H9 (cell line): ENCODE data around the gene SLC17A9. TPM values are rescaled to one million over a fixed set of nuclear protein-coding genes. Genes with fewer than 3 reads are reported as not detected.

Source experiments
- DNase-seq: peaks from one replicate; pipeline ENCODE4 v3.0.0-alpha.2; 2017
- H2AFZ ChIP-seq: one replicate; pipeline ENCODE4 v1.6.1; 2013; ENCODE audit warnings: mild to moderate bottlenecking, low read length, control low read depth, moderate library complexity
- H2AK5ac ChIP-seq: 2 replicates; pipeline ENCODE4 v1.6.1; 2013; ENCODE audit warnings: low read length, control low read depth, mixed read lengths; ENCODE audit not compliant: insufficient read length
- H2BK120ac ChIP-seq: one replicate; pipeline ENCODE4 v1.6.1; 2013; ENCODE audit warnings: low read depth, mild to moderate bottlenecking, low read length, control low read depth, inconsistent platforms; ENCODE audit not compliant: poor library complexity, severe bottlenecking
- H2BK12ac ChIP-seq: 2 replicates; pipeline ENCODE4 v1.6.1; 2013; ENCODE audit warnings: low read length, control low read depth, mixed read lengths, low read depth; ENCODE audit not compliant: insufficient read length
- H2BK15ac ChIP-seq: 2 replicates; pipeline ENCODE4 v1.6.1; 2013; ENCODE audit warnings: low read depth, low read length, control low read depth
- H2BK20ac ChIP-seq: one replicate; pipeline ENCODE4 v1.6.1; 2013; ENCODE audit warnings: low read depth, mild to moderate bottlenecking, low read length, control low read depth, inconsistent platforms; ENCODE audit not compliant: poor library complexity, severe bottlenecking
- H2BK5ac ChIP-seq: 2 replicates; pipeline ENCODE4 v1.6.1; 2013; ENCODE audit warnings: low read length, control low read depth, mixed read lengths; ENCODE audit not compliant: insufficient read length
- H3K14ac ChIP-seq: 2 replicates; pipeline ENCODE4 v1.6.1; 2013; ENCODE audit warnings: low read length, control low read depth; ENCODE audit not compliant: insufficient read depth
- H3K18ac ChIP-seq: 2 replicates; pipeline ENCODE4 v1.6.1; 2013; ENCODE audit warnings: low read depth, mild to moderate bottlenecking, mixed read lengths, low read length, control low read depth; ENCODE audit not compliant: insufficient read length
- H3K23ac ChIP-seq: 2 replicates; pipeline ENCODE4 v1.6.1; 2013; ENCODE audit warnings: low read length, control low read depth, mixed read lengths, low read depth; ENCODE audit not compliant: insufficient read length
- H3K23me2 ChIP-seq: 2 replicates; pipeline ENCODE4 v1.6.1; 2013; ENCODE audit warnings: low read depth, mild to moderate bottlenecking, mixed read lengths, low read length, control low read depth; ENCODE audit not compliant: insufficient read length, poor library complexity, severe bottlenecking
- H3K27ac ChIP-seq: 2 replicates; pipeline ENCODE4 v1.5.1; 2013; ENCODE audit warnings: low read length, control low read depth, mixed read lengths, low read depth; ENCODE audit not compliant: insufficient read length
- H3K27me3 ChIP-seq: 2 replicates; pipeline ENCODE4 v1.6.1; 2013; ENCODE audit warnings: low read length, control low read depth, inconsistent platforms; ENCODE audit not compliant: insufficient read depth
- H3K4ac ChIP-seq: 2 replicates; pipeline ENCODE4 v1.6.1; 2013; ENCODE audit warnings: low read depth, mild to moderate bottlenecking, control low read depth, inconsistent platforms, low read length, moderate library complexity
- H3K4me1 ChIP-seq: 2 replicates; pipeline ENCODE4 v1.6.1; 2013; ENCODE audit warnings: low read length, control low read depth, inconsistent platforms; ENCODE audit not compliant: insufficient read depth
- H3K4me2 ChIP-seq: 2 replicates; pipeline ENCODE4 v1.6.1; 2013; ENCODE audit warnings: low read length, control low read depth, mixed read lengths; ENCODE audit not compliant: insufficient read length, insufficient read depth
- H3K56ac ChIP-seq: 2 replicates; pipeline ENCODE4 v1.6.1; 2013; ENCODE audit warnings: low read depth, mild to moderate bottlenecking, mixed read lengths, low read length, control low read depth; ENCODE audit not compliant: insufficient read length
- H3K79me1 ChIP-seq: 2 replicates; pipeline ENCODE4 v1.6.1; 2013; ENCODE audit warnings: low read depth, mild to moderate bottlenecking, moderate library complexity, low read length, control low read depth, inconsistent platforms; ENCODE audit not compliant: insufficient read depth, poor library complexity, severe bottlenecking
- H3K79me2 ChIP-seq: 2 replicates; pipeline ENCODE4 v1.6.1; 2013; ENCODE audit warnings: low read length, control low read depth, inconsistent platforms; ENCODE audit not compliant: insufficient read depth
- H3K9ac ChIP-seq: 2 replicates; pipeline ENCODE4 v1.6.1; 2013; ENCODE audit warnings: low read length, control low read depth, mixed read lengths; ENCODE audit not compliant: insufficient read length; ENCODE audit errors: extremely low read depth
- H3K9me3 ChIP-seq: one replicate; pipeline ENCODE4 v1.6.1; 2013; ENCODE audit warnings: low read depth, low read length, inconsistent platforms; ENCODE audit not compliant: control insufficient read depth
- H3T11ph ChIP-seq: one replicate; pipeline ENCODE4 v1.6.1; 2013; ENCODE audit warnings: mild to moderate bottlenecking, low read length, control low read depth, inconsistent platforms
- H4K20me1 ChIP-seq: one replicate; pipeline ENCODE4 v1.6.1; 2013; ENCODE audit not compliant: control insufficient read depth, insufficient read length, insufficient read depth
- H4K5ac ChIP-seq: 2 replicates; pipeline ENCODE4 v1.6.1; 2013; ENCODE audit warnings: low read depth, mild to moderate bottlenecking, mixed read lengths, low read length, control low read depth; ENCODE audit not compliant: insufficient read length
- H4K8ac ChIP-seq: replicated peaks from 2 replicates; pipeline ENCODE4 v1.6.1; 2013; ENCODE audit warnings: low read length, control low read depth, mixed read lengths, low read depth; ENCODE audit not compliant: insufficient read length
- H4K91ac ChIP-seq: 2 replicates; pipeline ENCODE4 v1.6.1; 2013; ENCODE audit warnings: low read depth, mild to moderate bottlenecking, moderate library complexity, mixed read lengths, low read length, control low read depth; ENCODE audit not compliant: insufficient read length
- H3K27ac Mint-ChIP-seq, 3 experiments: 2 replicates in 2 of 3; 3 replicates in 1 of 3; pipeline ENCODE4 v1.8.0; 2020 to 2021; ENCODE audit warnings: mixed read lengths in 3 of 3, mild to moderate bottlenecking in 1 of 3, moderate library complexity in 1 of 3
- H3K27me3 Mint-ChIP-seq: 2 replicates; pipeline ENCODE4 v1.8.0; 2021; ENCODE audit warnings: low read depth, mild to moderate bottlenecking, moderate library complexity, mixed read lengths
- H3K36me3 Mint-ChIP-seq, 3 experiments: 2 replicates in 2 of 3; 3 replicates in 1 of 3; pipeline ENCODE4 v1.8.0; 2020 to 2021; ENCODE audit warnings: low read depth in 3 of 3, mixed read lengths in 3 of 3; ENCODE audit not compliant: insufficient read depth in 1 of 3
- H3K4me1 Mint-ChIP-seq, 2 experiments: 2 replicates each; pipeline ENCODE4 v1.8.0; 2020; ENCODE audit warnings: mixed read lengths in 2 of 2
- H3K4me3 Mint-ChIP-seq, 2 experiments: 2 replicates in 1 of 2; 3 replicates in 1 of 2; pipeline ENCODE4 v1.8.0; 2020 to 2021; ENCODE audit warnings: mild to moderate bottlenecking in 2 of 2, mixed read lengths in 2 of 2, moderate library complexity in 1 of 2
- H3K9me3 Mint-ChIP-seq, 2 experiments: 2 replicates in 1 of 2; 3 replicates in 1 of 2; pipeline ENCODE4 v1.8.0; 2020; ENCODE audit warnings: mild to moderate bottlenecking in 2 of 2, mixed read lengths in 2 of 2, moderate library complexity in 1 of 2
- WGBS: extraction: QIAGEN DNeasy Blood & Tissue Kit; methylation state at CpG from one replicate; pipeline ENCODE4 v1.1.7; 2013; ENCODE audit warnings: missing lambda C conversion rate, low lambda C conversion rate, mixed read lengths; ENCODE audit not compliant: insufficient read length; ENCODE audit errors: extremely low coverage; 5-methylcytosine and 5-hydroxymethylcytosine counted together
- total RNA-seq: library from RNA; stranded (reverse); gene quantifications from 2 replicates; pipeline ENCODE4 v1.2.1, GENCODE V29; 2021
- TF ChIP-seq, protein P1 (sequence below): fragments of 200-600 bp; sonication (generic); conservative IDR thresholded peaks from 3 replicates; pipeline ENCODE4 v1.8.0; 2021; ENCODE audit warnings: antibody characterized with exemption, mild to moderate bottlenecking

Gene SLC17A9
- total RNA-seq, 1 experiment from 2014 or later: 20.9 TPM

DNA sequence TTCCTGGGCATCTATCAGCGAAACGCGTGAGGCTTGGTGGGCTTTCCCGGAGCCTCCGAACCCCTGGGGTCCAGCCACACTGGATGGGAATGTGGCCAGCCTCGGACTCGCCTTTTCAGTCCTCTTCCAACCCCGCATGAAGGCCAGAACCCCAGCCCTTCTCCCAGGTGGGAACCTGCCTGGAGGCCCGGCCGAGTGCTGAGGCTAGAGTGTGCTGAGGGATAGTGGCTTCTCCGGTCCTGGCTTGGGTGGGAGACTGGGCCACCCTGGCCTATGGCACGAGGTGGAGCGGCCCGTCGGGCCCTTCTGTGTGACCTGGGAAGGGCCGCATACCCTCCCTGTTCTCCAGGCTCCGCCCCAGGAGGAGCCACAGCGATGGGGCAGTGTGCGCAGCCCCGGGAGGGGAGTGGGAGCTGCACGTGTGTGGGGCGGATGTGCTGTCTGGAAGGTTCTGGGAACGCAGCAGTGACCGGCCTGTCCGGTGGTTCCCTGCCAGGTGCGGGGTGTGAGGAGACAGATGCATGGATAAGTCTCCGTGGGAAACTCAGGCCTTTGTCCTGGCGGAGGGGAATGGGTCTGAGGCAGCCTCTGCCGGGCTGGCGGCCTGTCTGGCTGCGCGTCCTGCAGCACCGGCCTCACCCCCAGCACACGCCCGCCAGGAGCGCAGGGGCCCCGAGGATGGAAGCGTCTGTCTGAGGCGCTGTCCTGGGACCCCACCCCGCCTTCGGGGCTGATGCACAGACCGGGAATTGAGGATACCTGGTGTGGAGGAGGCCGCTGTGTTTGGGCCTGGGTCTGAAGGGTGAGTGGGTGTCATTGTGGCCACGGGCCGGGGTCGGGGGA is 55.4 kb downstream of the SLC17A9 start:
- Histone ChIP-seq H3K4me2 (peak overlapping the region; percentile 13), H3K4me1 (peaks cover 2% of the 10 kb centered on the region; the same call in 1 of the 2 replicates), H2BK20ac (no peak overlapping the region)

More for the DNA sequence above, 55.4 kb downstream of the SLC17A9 start:
- Histone ChIP-seq H3K9ac (no peak overlapping the region), H3K27ac (no peak overlapping the region), H4K20me1 (no peaks in the 10 kb centered on the region), H2BK15ac (no peak overlapping the region), H3K79me2 (no peaks in the 10 kb centered on the region), H2BK120ac (no peak overlapping the region), H3K9me3 (no peaks in the 10 kb centered on the region), H3K56ac (no peak overlapping the region), H2BK5ac (no peak overlapping the region), H4K8ac (no peak overlapping the region), H3K23ac (no peak overlapping the region), H2AFZ (no peak overlapping the region), H3K23me2 (peaks cover 16% of the 10 kb centered on the region), H2BK12ac (no peak overlapping the region), H3T11ph (no peak overlapping the region), H3K27me3 (peaks cover 59% of the 10 kb centered on the region), H2AK5ac (no peak overlapping the region), H3K79me1 (no peaks in the 10 kb centered on the region), H3K14ac (no peak overlapping the region; the same call in 1 of the 2 replicates), H3K4ac (no peak overlapping the region), H4K5ac (no peak overlapping the region), H3K18ac (no peak overlapping the region), H4K91ac (no peak overlapping the region)
- WGBS: no CpG with 5 or more reads among the region's 46 CpGs
- Mint-ChIP-seq H3K9me3 (peaks cover 7 to 9% of the 10 kb centered on the region in 2 experiments), H3K27ac (no peak overlapping the region; a peak in 1 of 7 replicates), H3K27me3 (peaks cover 91% of the 10 kb centered on the region), H3K36me3 (peaks cover under 1 to 6% (median under 1%) of the 10 kb centered on the region in 3 experiments; a peak in 4 of 7 replicates), H3K4me3 (peak overlapping the region; percentile 31 to 59; a peak in 4 of 5 replicates), H3K4me1 (peaks cover 22 to 33% of the 10 kb centered on the region in 2 experiments)
- DNase-seq: no peak
- TF ChIP-seq, protein P1, sequence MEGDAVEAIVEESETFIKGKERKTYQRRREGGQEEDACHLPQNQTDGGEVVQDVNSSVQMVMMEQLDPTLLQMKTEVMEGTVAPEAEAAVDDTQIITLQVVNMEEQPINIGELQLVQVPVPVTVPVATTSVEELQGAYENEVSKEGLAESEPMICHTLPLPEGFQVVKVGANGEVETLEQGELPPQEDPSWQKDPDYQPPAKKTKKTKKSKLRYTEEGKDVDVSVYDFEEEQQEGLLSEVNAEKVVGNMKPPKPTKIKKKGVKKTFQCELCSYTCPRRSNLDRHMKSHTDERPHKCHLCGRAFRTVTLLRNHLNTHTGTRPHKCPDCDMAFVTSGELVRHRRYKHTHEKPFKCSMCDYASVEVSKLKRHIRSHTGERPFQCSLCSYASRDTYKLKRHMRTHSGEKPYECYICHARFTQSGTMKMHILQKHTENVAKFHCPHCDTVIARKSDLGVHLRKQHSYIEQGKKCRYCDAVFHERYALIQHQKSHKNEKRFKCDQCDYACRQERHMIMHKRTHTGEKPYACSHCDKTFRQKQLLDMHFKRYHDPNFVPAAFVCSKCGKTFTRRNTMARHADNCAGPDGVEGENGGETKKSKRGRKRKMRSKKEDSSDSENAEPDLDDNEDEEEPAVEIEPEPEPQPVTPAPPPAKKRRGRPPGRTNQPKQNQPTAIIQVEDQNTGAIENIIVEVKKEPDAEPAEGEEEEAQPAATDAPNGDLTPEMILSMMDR: no peak
